OCI-LY1 (cell line): ENCODE data around the gene SLCO3A1.

Experiments used
- H2AFZ ChIP-seq: fragments of 200-600 bp; sonication (generic), shearing (Covaris generic); 2 replicates; pipeline ENCODE4 v1.6.0; 2014; ENCODE audit warnings: antibody characterized with exemption, mild to moderate bottlenecking, low read length
- H3F3A ChIP-seq: fragments of 200-600 bp; sonication (generic), shearing (Covaris generic); 2 replicates; pipeline ENCODE4 v1.6.0; 2014; ENCODE audit warnings: mild to moderate bottlenecking, antibody characterized with exemption, low read length, moderate library complexity; ENCODE audit not compliant: insufficient read depth
- H3K27ac ChIP-seq: fragments of 200-600 bp; sonication (generic); 2 replicates; pipeline ENCODE4 v1.5.1; 2014; ENCODE audit warnings: low read length, mixed run types, mild to moderate bottlenecking, low read depth; ENCODE audit not compliant: poor library complexity, severe bottlenecking
- H3K27me3 ChIP-seq: fragments of 200-600 bp; sonication (generic); 2 replicates; pipeline ENCODE4 v1.6.0; 2014; ENCODE audit warnings: antibody characterized with exemption, mild to moderate bottlenecking, low read length, moderate library complexity; ENCODE audit not compliant: insufficient read depth
- H3K36me3 ChIP-seq: fragments of 200-600 bp; sonication (generic); 2 replicates; pipeline ENCODE4 v1.6.1; 2014; ENCODE audit warnings: mild to moderate bottlenecking, antibody characterized with exemption, low read length, moderate library complexity, mixed read lengths; ENCODE audit not compliant: insufficient read depth
- H3K4me1 ChIP-seq: fragments of 200-600 bp; sonication (generic); 2 replicates; pipeline ENCODE4 v1.5.1; 2014; ENCODE audit warnings: mild to moderate bottlenecking, low read length, moderate library complexity; ENCODE audit not compliant: insufficient read depth, severe bottlenecking
- H3K4me2 ChIP-seq: fragments of 200-600 bp; sonication (generic), shearing (Covaris generic); 2 replicates; pipeline ENCODE4 v1.6.1; 2014; ENCODE audit warnings: low read length
- H3K4me3 ChIP-seq: fragments of 200-600 bp; sonication (generic); 2 replicates; pipeline ENCODE4 v1.5.1; 2014; ENCODE audit warnings: low read length, low read depth, mild to moderate bottlenecking, mixed read lengths; ENCODE audit not compliant: poor library complexity, severe bottlenecking
- H3K79me2 ChIP-seq: fragments of 200-600 bp; shearing (Covaris generic); 2 replicates; pipeline ENCODE4 v1.6.1; 2016; ENCODE audit warnings: mixed run types, low read length, mixed read lengths; ENCODE audit not compliant: insufficient read depth
- H3K9ac ChIP-seq: fragments of 200-600 bp; sonication (generic), shearing (Covaris generic); 2 replicates; pipeline ENCODE4 v1.6.1; 2014; ENCODE audit warnings: mild to moderate bottlenecking, low read length, mixed read lengths
- H3K9me2 ChIP-seq: fragments of 200-600 bp; sonication (generic), shearing (Covaris generic); 2 replicates; pipeline ENCODE4 v1.6.1; 2014; ENCODE audit warnings: low read depth, mild to moderate bottlenecking, low read length, mixed read lengths
- H3K9me3 ChIP-seq: fragments of 200-600 bp; shearing (Covaris generic); 2 replicates; pipeline ENCODE4 v1.6.1; 2014; ENCODE audit warnings: low read length, mixed read lengths
- H4K20me1 ChIP-seq: fragments of 200-600 bp; sonication (generic), shearing (Covaris generic); 2 replicates; pipeline ENCODE4 v1.6.0; 2016; ENCODE audit warnings: mild to moderate bottlenecking, low read length; ENCODE audit not compliant: insufficient read depth
- EZH2 ChIP-seq: fragments of 200-600 bp; sonication (generic), shearing (Covaris generic); IDR thresholded peaks from 2 replicates; pipeline ENCODE4 v1.8.0; 2017; ENCODE audit warnings: borderline replicate concordance, mixed run types, mild to moderate bottlenecking, antibody characterized with exemption, low read length, moderate library complexity, mixed read lengths
- TF ChIP-seq, protein P1 (sequence below): fragments of 200-600 bp; sonication (generic), shearing (Covaris generic); IDR thresholded peaks from 2 replicates; pipeline ENCODE4 v1.5.1; 2017; ENCODE audit warnings: mild to moderate bottlenecking, antibody characterized with exemption, low read length, moderate library complexity, mixed read lengths

Gene SLCO3A1

DNA sequence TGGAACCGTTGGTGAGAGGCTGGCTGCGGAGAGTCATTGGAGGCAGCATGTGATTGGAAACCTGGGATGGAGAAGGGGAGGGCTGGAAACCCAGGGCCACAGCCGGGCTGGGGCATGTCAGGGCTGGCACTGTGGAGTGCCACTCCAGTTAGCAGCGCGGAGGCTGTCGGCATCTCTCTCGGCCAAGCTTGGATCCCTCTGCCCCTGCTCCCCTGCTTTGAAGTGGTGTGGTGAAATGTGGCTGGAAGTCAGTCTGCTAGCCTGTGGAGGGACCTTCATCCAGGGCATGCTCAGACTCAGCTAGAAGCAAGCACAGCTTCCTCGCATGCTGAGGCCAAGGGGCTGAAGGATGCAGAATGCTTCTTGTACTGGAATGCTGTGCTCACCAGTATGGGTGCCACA is 13.5 kb downstream of the SLCO3A1 start:
- no peaks in the 10 kb centered on the region for H3K36me3 ChIP-seq

DNA sequence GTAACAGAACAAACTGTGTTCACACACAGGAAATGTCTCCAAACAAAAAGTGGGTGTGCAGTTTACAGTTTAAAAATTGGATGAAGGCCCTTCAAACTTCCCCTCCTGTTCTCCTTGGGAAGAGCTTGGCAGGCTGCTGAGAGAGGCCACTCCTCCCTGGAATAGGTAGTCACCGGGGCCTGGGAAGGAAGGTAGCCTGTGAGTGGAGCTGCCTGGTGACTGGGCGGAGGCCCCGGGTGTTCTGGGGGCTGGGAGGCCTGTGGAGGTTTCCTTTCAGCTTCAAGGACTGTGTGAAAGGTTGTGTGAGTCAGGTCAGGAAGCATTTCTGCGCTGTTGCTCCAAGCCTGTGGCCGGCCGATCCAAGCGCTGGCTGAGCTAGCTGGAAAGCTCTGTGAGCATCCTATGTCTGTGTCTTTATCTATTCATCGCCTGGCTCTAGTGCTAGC is 14.1 kb downstream of the SLCO3A1 start:
- TF ChIP-seq, protein P1, sequence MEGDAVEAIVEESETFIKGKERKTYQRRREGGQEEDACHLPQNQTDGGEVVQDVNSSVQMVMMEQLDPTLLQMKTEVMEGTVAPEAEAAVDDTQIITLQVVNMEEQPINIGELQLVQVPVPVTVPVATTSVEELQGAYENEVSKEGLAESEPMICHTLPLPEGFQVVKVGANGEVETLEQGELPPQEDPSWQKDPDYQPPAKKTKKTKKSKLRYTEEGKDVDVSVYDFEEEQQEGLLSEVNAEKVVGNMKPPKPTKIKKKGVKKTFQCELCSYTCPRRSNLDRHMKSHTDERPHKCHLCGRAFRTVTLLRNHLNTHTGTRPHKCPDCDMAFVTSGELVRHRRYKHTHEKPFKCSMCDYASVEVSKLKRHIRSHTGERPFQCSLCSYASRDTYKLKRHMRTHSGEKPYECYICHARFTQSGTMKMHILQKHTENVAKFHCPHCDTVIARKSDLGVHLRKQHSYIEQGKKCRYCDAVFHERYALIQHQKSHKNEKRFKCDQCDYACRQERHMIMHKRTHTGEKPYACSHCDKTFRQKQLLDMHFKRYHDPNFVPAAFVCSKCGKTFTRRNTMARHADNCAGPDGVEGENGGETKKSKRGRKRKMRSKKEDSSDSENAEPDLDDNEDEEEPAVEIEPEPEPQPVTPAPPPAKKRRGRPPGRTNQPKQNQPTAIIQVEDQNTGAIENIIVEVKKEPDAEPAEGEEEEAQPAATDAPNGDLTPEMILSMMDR = no peak
- TF ChIP-seq EZH2 = no peak
- Histone ChIP-seq H3K79me2 (no peaks in the 10 kb centered on the region), H2AFZ (no peak overlapping the region), H3K9me3 (no peaks in the 10 kb centered on the region), H3K4me3 (no peak overlapping the region), H3K9ac (no peak overlapping the region), H3K27me3 (no peaks in the 10 kb centered on the region), H3K4me1 (peaks cover 26% of the 10 kb centered on the region), H3K4me2 (no peak overlapping the region), H3K9me2 (no peaks in the 10 kb centered on the region), H4K20me1 (no peaks in the 10 kb centered on the region), H3K27ac (no peak overlapping the region), H3K36me3 (no peaks in the 10 kb centered on the region), H3F3A (no peaks in the 10 kb centered on the region)

More for the DNA sequence above, 13.5 kb downstream of the SLCO3A1 start:
- H2AFZ ChIP-seq = no peak overlapping the region
- peaks cover 26% of the 10 kb centered on the region for H3K4me1 ChIP-seq
- H3K9me2 ChIP-seq = no peaks in the 10 kb centered on the region
- no peaks in the 10 kb centered on the region for H3K27me3 ChIP-seq
- no peak overlapping the region for H3K4me3 ChIP-seq
- H3K79me2 ChIP-seq = no peaks in the 10 kb centered on the region
- TF ChIP-seq, protein P1 = no peak
- TF ChIP-seq EZH2 = no peak
- H3K27ac ChIP-seq = no peak overlapping the region
- no peaks in the 10 kb centered on the region for H4K20me1 ChIP-seq
- no peaks in the 10 kb centered on the region for H3F3A ChIP-seq
- H3K9ac ChIP-seq = no peak overlapping the region
- no peaks in the 10 kb centered on the region for H3K9me3 ChIP-seq
- no peak overlapping the region for H3K4me2 ChIP-seq

DNA sequence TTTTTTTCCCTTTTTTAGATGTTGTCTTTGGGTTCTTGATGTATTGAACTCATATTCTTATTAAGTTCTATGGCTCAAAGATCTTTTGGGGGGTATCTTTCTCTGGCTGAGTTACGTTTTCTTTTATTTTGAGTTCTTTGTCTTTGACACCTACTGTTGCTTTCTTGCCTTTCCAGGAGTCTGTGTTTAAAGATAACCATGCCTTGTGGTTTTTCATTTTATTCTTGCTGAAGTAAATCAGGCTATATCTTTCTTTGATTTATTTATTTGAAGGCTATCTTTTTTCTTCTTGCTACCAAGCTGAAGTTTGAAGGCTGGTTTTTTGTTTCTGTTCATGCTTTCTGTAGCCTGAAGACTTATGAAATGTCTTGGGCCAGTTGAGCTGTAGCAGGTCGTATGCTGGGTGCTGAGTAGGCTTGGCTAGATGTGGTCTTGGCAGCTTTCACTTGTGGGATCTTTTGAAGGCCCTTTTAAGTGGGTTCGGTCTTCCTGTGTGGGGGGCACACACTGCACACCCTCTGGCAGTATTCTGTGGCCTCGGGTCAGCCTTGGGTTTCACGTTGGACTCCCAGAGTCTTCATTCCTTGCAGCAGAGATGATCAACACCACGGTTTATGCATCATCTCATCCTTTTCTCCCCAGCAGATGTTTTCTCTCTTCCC is 17.5 kb downstream of the SLCO3A1 start:
- no peaks in the 10 kb centered on the region for H3K79me2 ChIP-seq
- H3K36me3 ChIP-seq = no peaks in the 10 kb centered on the region
- no peaks in the 10 kb centered on the region for H4K20me1 ChIP-seq
- no peaks in the 10 kb centered on the region for H3K27me3 ChIP-seq
- H2AFZ ChIP-seq = no peak overlapping the region
- no peak overlapping the region for H3K4me3 ChIP-seq
- H3K9me2 ChIP-seq = no peaks in the 10 kb centered on the region
- no peaks in the 10 kb centered on the region for H3K4me1 ChIP-seq
- no peak for TF ChIP-seq EZH2
- TF ChIP-seq, protein P1 = no peak
- no peak overlapping the region for H3K9ac ChIP-seq
- H3F3A ChIP-seq = no peaks in the 10 kb centered on the region
- no peak overlapping the region for H3K4me2 ChIP-seq
- no peak overlapping the region for H3K27ac ChIP-seq
- no peaks in the 10 kb centered on the region for H3K9me3 ChIP-seq
